Motor neuron (in vitro differentiated cells): ENCODE data around the gene BLTP3A. TPM values are rescaled to one million over a fixed set of nuclear protein-coding genes. Genes with fewer than 3 reads are reported as not detected.

Experiments
- ATAC-seq, 8 experiments: fragments of 200-7000 bp; cut with Tn5 transposase; replicated peaks in 6 of 8; 2 replicates each; pipeline ENCODE4 v1.8.0; 2021; ENCODE audit warnings: mild to moderate bottlenecking in 8 of 8, moderate library complexity in 8 of 8
- H3K27ac ChIP-seq, 2 donors: fragments of 250-450 bp; sonication (Bioruptor Pico); 2 replicates each; pipeline ENCODE4 v1.9.0; 2021; ENCODE audit warnings: antibody characterized with exemption in 2 of 2, mild to moderate bottlenecking in 2 of 2, moderate library complexity in 1 of 2
- H3K4me1 ChIP-seq, 2 donors: fragments of 250-450 bp; sonication (Bioruptor Pico); replicated peaks in 1 of 2; 2 replicates each; pipeline ENCODE4 v1.6.1; 2021; ENCODE audit warnings: antibody characterized with exemption in 2 of 2, mild to moderate bottlenecking in 2 of 2, moderate library complexity in 1 of 2
- H3K4me3 ChIP-seq, 5 donors: fragments of 250-450 bp; sonication (Bioruptor Pico); 2 replicates each; pipeline ENCODE4 v1.9.0; 2021; ENCODE audit warnings: antibody characterized with exemption in 5 of 5, mild to moderate bottlenecking in 5 of 5, moderate library complexity in 4 of 5
- WGBS, 10 experiments: fragments of 450-650 bp; shearing (Covaris generic); methylation state at CpG; one replicate each; pipeline ENCODE4 v1.0.0; 2022; 5-methylcytosine and 5-hydroxymethylcytosine counted together
- in situ Hi-C, 9 experiments: fragments of 400-800 bp; cut with MboI; loops; one replicate each; pipeline ENCODE4 v1.15.0; 2021; ENCODE audit warnings: low sequenced_read_pairs in 9 of 9, low pct_unique_long_range_greater_than_20kb in 2 of 9; ENCODE audit not compliant: unreplicated experiment in 9 of 9
- total RNA-seq, 8 experiments: library from RNA; unstranded; fragments of 300-600 nt; gene quantifications; 2 replicates each; pipeline versions ENCODE4 v1.2.3 to v1.2.4, GENCODE V29; 2022

BLTP3A gene
- total RNA-seq, 8 experiments from 2014 or later, result 9.4 to 17.0 (median 12.8) TPM

DNA sequence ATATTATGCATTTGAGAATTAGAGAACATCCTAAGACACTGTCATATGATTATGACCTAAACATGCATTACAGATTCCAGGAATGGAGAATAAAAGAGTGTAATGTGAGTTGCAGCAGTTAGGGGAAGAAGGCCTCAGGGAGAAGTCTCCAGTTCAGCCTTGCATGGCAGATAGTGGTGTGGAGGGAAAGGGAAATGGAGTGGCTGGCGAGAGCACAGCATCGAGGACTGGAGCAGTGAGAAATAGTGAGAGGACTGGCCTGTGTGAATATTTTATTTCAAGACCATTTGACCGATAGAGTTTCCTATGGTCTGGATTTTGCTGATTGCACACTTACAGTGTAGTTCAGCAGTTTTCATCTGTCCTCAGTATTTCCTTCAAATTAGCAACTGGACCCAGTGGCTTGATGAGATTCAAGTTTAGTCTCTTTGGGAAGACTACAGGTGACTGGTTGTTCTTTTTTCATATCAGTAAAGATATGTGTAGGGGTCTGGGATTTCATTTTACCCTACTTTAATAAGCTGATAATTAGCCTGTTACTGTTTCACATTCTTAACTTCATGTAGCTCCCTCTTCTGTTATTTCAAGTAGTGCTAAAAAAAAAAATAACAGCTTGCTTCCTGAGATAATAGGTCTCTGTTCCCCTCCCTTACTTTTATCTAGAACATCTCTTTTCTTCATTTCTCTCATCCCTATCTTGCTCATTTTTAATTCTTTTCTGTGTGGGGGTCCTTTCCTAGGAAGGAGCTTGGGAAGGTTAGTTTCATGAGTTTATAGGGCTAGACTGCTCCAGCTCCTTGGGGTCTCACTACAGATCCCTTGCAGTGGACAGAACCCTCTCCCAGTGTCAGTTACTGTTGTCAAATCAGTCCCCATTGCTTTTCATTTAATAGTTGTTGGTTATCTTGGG, 27.9 kb downstream of the BLTP3A start:
- H3K27ac ChIP-seq, result no peak overlapping the region
- peak in 3 of 8 experiments; percentile 60 to 92 (median 89) for ATAC-seq

DNA sequence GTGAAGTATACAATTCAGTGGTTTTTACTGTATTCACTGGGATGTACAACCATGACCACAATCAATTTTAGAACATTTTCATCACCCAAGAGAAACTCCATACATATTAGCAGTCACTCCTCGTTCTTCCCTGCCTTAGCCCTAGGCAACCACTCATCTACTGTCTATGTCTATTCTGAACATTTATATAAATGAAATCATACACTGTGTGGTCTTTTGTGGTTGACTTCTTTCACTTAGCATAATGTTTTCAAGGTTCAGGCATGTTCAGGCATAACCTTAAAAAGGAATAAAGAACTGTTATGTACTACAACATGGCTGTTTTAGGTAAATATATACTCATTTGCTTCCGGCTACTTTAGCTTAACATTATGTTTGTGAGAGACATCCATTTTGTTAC, 37.3 kb downstream of the BLTP3A start:
- WGBS, 10 experiments, result 10 to 90% (median 58%) methylated on average over 1 to 2 of the region's 2 CpGs; no CpG with 5 or more reads in 4 of the 10 experiments
- no peak overlapping the region for H3K27ac ChIP-seq
- peak in 3 of 8 experiments; percentile 94 to 97 (median 95) for ATAC-seq

More for the DNA sequence above, 27.9 kb downstream of the BLTP3A start:
- Histone ChIP-seq H3K4me1 (no peaks in the 10 kb centered on the region), H3K4me3 (no peak overlapping the region)
- 80 to 100% (median 90%) methylated on average over 1 to 3 of the region's 3 CpGs; no CpG with 5 or more reads in 1 of the 10 experiments for WGBS, 10 experiments
- in situ Hi-C loops, result no loop called here

DNA sequence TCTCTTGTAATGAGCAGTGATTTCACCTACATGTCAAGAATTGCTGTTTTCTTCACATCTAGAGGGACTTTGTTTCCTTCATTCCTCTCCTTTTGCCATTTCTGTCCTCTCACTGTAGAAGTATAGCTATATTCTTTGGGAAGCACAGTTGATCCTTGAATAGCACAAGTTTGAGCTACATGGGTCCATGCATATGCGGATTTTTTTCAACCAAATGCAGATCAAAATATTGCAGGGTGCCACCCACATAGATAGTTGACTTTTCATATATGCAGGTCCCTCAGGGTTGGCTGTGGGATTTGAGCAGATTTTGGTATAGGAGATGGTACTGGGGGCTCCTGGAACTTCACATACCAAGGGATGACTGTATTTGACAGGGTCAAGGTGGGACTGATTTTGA, 41.1 kb downstream of the BLTP3A start:
- no peak overlapping the region for H3K27ac ChIP-seq
- 0 to 100% (median 69%) methylated on average over 1 of the region's 1 CpG; no CpG with 5 or more reads in 5 of the 10 experiments for WGBS, 10 experiments
- H3K4me3 ChIP-seq, result no peak overlapping the region
- peak in 3 of 8 experiments; percentile 50 to 54 (median 54) for ATAC-seq
- in situ Hi-C loops, result no loop called here
- H3K4me1 ChIP-seq, result no peaks in the 10 kb centered on the region

More for the DNA sequence above, 37.3 kb downstream of the BLTP3A start:
- Histone ChIP-seq H3K4me1 (no peaks in the 10 kb centered on the region), H3K4me3 (no peak overlapping the region)
- in situ Hi-C loops, result no loop called here

DNA sequence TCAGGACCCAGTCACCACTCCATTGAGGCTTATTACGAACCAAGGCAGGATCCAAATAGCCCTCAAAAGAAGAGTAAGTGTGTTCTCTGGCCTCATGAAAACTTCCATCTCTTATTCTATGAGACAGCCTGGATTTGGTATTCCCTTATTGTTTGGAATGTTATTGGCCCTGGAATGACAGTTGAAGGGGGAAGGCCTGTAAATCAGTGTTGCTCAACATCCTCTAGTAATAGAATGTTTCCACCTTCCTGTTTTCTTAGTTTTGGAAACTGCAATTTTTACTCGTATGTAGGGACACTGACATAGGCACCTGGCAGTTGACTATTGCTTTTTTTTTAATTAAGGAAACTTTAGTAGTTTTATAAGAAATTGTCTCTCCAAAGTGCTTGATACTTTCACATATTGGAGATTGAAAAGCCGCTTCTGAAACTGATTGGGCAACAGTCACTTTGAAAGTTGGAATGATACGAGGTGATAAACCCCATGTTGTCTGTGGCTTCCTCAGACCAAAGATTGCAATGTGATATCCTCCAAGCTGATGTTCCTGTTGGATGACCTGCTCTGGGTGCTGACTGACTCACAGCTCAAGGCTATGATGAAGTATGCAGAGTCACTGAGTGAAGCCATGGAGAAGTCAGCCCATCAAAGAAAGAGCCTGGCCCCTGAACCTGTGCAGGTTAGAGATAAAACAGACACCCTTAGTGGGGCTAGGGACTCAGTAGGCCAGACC, 43.1 kb downstream of the BLTP3A start:
- no peak overlapping the region for H3K27ac ChIP-seq
- H3K4me3 ChIP-seq, result no peak overlapping the region
- WGBS, 10 experiments, result 84 to 100% (median 100%) methylated on average over 1 to 4 of the region's 4 CpGs; no CpG with 5 or more reads in 1 of the 10 experiments
- in situ Hi-C loops, result no loop called here
- peak in 2 of 8 experiments; percentile 10 to 70 for ATAC-seq
- no peaks in the 10 kb centered on the region for H3K4me1 ChIP-seq

DNA sequence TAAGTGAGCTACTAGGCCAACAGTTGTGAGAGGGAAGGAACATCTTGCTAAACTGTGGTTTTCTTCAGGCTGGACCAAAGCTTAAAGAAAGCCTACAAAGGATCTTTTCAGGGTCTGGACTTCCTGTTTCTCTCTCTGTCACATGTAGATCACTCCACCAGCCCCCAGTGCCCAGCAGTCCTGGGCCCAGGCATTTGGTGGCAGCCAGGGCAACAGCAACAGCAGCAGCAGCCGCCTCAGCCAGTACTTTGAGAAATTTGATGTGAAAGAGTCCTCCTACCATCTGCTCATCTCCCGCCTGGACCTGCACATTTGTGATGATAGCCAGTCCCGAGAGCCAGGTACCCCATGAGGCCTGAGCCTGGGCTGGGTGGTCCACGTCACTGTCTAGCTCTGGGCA, 44.1 kb downstream of the BLTP3A start:
- no peak for ATAC-seq
- 88 to 100% (median 100%) methylated on average over 1 to 3 of the region's 4 CpGs; no CpG with 5 or more reads in 4 of the 10 experiments for WGBS, 10 experiments
- in situ Hi-C loops, result no loop called here
- no peak overlapping the region for H3K27ac ChIP-seq
- H3K4me3 ChIP-seq, result no peak overlapping the region
- H3K4me1 ChIP-seq, result no peaks in the 10 kb centered on the region

DNA sequence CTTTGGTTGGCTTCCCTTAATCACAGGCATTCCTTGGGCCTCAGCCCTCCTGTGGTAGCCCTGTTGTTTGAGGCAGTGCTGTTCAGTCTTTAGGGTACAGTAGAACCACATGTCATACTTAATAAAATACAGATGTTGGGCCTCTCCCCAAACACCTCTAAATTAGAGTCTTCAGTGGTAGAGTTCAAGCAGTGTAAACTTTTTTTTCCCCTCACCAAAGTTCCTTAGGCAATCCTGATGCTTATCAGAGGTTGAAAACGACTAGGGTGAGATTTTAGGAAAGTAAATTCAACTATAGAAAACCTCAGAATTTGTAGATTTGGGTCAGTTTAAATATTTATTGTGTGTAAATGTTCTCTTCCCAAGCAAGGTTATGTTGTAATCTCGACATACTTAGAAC, 44.6 kb downstream of the BLTP3A start:
- ATAC-seq, result peak in 1 of 8 experiments; percentile 20

DNA sequence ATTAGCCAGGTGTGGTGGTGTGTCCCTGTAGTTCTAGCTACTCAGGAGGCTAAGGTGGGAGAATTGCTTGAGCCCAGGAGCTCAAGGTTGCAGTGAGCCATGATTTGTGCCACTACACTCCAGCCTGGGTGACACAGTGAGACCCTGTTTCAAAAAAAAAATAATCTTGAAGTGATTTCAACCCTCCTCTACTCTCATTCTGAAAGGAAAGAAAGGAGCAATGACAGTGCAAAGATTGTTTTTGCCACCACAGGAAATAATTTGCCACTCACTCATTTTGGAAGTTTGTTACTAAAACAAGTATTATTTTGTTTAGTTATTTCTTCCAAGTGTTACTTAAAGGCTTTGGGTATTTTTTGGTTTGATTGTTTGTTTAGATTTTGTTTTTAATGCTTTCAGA, 45.6 kb downstream of the BLTP3A start:
- ATAC-seq, result no peak
- no peaks in the 10 kb centered on the region for H3K4me1 ChIP-seq
- no peak overlapping the region for H3K27ac ChIP-seq
- no peak overlapping the region for H3K4me3 ChIP-seq
- in situ Hi-C loops, result no loop called here

More for the DNA sequence above, 44.6 kb downstream of the BLTP3A start:
- H3K27ac ChIP-seq, result no peak overlapping the region
- H3K4me3 ChIP-seq, result no peak overlapping the region
- 0 to 93% (median 80%) methylated on average over 1 to 2 of the region's 2 CpGs; no CpG with 5 or more reads in 1 of the 10 experiments for WGBS, 10 experiments
- no peaks in the 10 kb centered on the region for H3K4me1 ChIP-seq
- in situ Hi-C loops, result no loop called here

DNA sequence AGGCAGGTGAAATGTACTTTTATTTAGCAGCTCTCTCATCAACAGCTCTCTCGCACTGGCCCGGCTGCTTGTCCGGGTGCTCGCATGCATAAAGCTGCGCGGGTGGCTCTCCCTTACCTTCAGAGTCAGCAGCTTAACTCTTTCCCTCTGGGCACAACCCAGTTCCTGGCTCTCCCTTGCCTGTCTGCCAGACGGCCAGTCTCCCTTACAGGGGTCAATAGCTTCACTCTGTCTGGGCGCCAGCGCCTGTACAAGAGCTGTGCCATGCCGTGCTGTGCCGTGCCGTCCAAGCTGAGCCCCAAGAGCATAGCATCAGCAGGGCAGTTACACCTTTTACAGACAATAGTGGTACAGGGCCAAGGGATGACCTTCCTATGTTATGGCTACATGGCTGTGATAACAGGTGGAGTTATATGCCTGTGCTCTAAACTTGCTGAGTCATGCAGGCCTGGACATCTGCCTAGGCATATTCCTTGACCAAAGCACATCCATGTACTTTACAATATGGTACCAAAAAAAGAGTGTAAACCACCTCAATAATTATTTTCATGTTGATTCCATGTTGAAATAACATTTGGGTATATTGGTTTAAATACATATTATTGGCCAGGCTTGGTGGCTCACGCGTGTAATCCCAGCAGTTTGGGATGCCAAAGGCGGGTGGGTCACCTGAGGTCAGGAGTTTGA, 47.9 kb downstream of the BLTP3A start:
- Histone ChIP-seq H3K27ac (no peak overlapping the region), H3K4me3 (no peak overlapping the region), H3K4me1 (no peaks in the 10 kb centered on the region)
- in situ Hi-C loops, result no loop called here
- WGBS, 10 experiments, result 17 to 100% (median 85%) methylated on average over 1 to 12 of the region's 15 CpGs; no CpG with 5 or more reads in 1 of the 10 experiments
- peak in 2 of 8 experiments; percentile 29 to 55 for ATAC-seq

Other genes with a start within 250 kb of the BLTP3A start
- under 1 TPM in 6 of 8 experiments, not detected in 2; 0.13 to 0.57 (median 0.37) TPM for gene SPDEF, start 235.8 kb upstream of the BLTP3A start, total RNA-seq
- gene ILRUN, start 95.3 kb upstream of the BLTP3A start, total RNA-seq, result 10 to 100 TPM; 14.1 to 73.8 (median 23.5) TPM
- gene SNRPC, start 34.6 kb upstream of the BLTP3A start, total RNA-seq, result 100 to 1,000 TPM in 7 of 8 experiments, 10 to 100 TPM in 1; 93.2 to 222 (median 120) TPM
- 10 to 100 TPM; 29.7 to 59.5 (median 39.1) TPM for gene TAF11, start 96.0 kb downstream of the BLTP3A start, total RNA-seq
- 10 to 100 TPM; 19.7 to 46.3 (median 30.9) TPM for gene ANKS1A, start 97.2 kb downstream of the BLTP3A start, total RNA-seq